ENCODE measurements around the gene TIMM17A.
"Not testable (repeated sequence)": the region's sequence is repeated elsewhere in the genome, so short reads cannot be mapped to it uniquely, and the experiment has no call there.

Gene TIMM17A

DNA sequence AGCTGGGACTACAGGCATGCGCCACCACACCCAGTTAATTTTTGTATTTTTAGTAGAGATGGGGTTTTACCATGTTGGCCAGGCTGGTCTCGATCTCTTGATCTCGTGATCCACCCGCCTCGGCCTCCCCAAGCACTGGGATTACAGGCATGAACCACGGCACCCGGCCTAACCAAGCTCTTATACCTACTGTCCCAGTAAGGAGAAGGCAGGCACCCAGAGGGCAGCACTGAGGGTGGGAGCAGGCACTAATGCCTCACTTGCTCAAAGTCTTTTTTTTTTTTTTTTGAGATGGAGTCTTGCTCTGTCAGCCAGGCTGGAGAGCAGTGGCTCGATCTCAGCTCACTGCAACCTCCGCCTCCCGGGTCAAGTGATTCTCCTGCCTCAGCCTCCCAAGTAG, 15.0 kb upstream of the TIMM17A start:
- not testable (repeated sequence) for FAIRE-seq

- FAIRE-seq = no peak
These were observed 13.7 kb upstream of the TIMM17A start for GRCh38 chr1:201941420-201942128.

- FAIRE-seq = no peak
These were observed 13.2 kb upstream of the TIMM17A start for GRCh38 chr1:201942129-201942495.

GRCh38 chr1:201944002-201944401, 11.3 kb upstream of the TIMM17A start:
- FAIRE-seq = no peak

GRCh38 chr1:201944639-201945038, 10.7 kb upstream of the TIMM17A start:
- FAIRE-seq = no peak

- no peak for FAIRE-seq
These were observed 10.1 kb upstream of the TIMM17A start for GRCh38 chr1:201945157-201945556.

GRCh38 chr1:201945863-201946223, 9.5 kb upstream of the TIMM17A start:
- FAIRE-seq = no peak

DNA sequence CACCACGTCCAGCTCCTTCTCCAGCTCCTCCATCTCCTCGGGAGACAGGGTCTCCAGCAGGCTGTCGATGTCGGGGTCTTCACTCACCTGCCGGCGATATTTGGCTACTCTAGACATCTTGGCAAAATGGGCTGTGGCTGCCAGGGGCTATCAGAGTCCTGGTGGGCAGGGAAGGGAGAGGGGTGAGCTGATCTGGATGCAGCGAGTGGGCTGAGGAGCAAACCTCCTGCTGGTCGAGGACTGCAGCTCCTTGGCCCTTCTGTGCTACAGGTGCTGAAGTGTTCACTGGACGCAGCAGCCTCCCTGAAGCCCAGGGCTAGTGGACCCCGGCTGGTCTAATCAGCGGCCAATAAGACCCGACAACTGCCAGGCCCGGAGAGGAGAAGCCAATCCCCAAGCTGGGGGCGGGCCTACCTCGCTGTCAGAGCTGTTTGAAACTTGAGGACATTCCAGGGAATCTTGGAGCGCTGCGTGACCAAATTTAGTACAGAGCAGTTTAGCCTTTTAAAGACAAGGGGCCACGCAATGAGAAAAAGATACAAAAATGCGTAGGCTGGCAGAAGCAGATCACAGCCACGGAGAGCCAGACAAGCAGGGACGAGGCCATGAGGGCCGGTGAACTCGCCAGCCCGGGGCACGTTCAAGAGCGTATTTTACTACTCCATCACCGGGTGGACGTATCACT, 8.9 kb upstream of the TIMM17A start, which contains the start of gene LMOD1:
TSS of gene LMOD1 (minus strand) at position 325 of the 685 bp plus-strand sequence. CDS start at position 117, 208 bp downstream.
- no peak for FAIRE-seq

DNA sequence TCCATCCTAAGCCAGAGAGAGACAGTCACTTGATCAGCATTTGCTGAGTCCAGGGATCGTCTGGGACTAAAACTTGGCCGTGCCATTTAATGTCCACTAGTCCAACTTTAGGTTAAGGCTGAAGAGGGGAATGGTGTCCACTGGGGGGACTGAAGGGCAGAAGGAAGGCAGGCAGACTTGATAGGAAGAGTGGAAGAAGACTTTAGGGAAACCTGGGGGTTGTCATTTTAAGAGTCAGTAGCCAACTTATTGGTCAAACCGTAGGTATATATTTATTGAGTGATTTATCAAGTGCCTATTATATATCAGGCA, 7.7 kb upstream of the TIMM17A start:
- no peak for FAIRE-seq

DNA sequence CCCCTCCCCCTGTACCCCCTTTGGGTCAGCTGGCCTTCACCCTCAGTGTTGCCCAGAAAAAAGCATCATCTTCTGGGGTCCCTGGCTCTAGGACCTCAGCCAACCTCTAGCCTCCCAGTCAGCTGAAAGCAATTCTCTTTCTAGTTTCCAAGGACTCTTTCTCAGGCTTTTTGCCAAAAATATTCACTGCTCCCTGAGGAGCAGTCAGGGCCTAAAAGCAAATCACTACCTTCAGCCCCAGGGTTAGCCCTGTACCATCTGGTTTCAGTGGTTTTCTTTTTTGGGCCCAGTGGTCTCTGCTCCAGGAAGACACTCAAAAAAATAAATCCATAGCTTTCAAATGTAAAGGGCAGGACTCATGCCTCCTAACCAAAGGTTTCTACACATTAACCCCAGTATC, 5.8 kb upstream of the TIMM17A start:
- FAIRE-seq = no peak

DNA sequence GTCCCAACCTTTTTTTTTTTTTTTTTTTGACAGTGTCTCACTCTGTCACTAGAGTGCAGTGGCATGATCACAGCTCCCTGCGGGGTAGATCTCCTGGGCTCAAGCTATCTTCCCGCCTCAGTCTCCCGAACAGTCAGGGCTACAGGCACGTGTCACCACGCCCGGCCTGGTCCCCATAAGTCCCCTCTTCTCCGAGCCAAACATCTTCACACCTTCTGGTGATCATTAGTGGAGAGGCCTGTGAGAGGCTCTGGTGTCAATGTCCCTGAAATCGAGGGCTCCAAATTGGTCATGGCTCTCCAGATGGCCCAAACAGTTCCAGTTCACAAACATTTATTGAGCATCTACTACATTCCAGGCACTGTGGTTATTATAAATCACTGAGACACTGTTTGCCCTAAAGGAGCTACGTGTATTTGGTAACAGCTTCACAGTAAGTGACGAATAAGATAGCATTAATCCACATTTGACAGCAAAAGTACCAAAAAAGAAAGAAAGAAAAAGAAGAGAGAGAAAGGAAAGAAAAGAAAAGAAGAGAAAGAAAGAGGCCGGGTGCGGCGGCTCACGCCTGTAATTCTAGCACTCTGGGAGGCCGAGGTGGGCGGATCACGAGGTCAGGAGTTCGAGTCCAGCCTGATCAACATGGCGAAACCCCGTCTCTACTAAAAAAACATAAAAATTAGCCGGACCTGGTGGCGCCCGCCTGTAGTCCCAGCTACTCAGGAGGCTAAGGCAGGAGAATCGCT, 867 bp upstream of the TIMM17A start:
- no peak for FAIRE-seq

DNA sequence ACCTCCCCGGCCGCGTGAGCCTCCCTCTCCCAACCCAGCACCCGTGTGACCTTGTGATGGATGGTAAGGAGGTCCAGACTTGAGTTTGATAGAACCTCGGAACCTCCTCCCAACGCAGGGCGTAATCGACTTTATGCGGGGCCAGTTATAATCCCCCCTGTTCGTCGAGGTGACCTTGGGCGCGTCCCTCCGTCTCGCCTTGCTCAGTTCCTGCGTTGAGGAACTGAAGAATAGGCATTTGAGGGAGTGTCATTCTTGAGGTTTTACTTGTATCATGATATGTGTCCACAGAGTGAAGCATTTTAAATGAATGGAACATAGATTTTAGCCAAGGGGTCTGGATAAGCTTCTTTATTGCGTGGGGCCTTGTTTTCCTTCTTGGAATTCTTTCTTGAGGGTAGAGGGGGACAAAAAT, 433 bp downstream of the TIMM17A start:
- no peak for FAIRE-seq

GRCh38 chr1:201958348-201958747, 3.0 kb downstream of the TIMM17A start:
- no peak for FAIRE-seq

- not testable (repeated sequence) for FAIRE-seq
These were observed 7.1 kb downstream of the TIMM17A start for GRCh38 chr1:201962382-201962781.

DNA sequence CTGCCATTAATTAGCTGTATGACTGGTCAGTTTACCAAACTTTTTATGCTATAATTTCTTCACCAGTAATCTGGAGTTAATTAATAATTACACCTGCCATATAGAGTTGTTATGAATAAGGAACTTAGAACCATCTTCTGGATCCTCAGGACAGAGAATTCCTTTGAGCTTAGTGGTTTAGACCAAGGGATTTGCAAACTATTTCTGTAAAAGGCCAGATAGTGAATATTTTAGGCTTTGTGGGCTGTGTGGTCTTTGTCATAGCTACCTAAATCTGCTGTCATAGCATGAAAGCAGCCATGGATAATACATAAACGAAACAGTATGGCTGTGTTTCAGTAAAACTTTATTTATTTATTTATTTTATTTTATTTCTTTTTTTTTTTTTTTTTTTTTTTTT, 9.0 kb downstream of the TIMM17A start:
- FAIRE-seq = no peak

GRCh38 chr1:201966171-201966570, 10.9 kb downstream of the TIMM17A start:
- no peak for FAIRE-seq

GRCh38 chr1:201968202-201968925, 13.1 kb downstream of the TIMM17A start:
- no peak for FAIRE-seq

DNA sequence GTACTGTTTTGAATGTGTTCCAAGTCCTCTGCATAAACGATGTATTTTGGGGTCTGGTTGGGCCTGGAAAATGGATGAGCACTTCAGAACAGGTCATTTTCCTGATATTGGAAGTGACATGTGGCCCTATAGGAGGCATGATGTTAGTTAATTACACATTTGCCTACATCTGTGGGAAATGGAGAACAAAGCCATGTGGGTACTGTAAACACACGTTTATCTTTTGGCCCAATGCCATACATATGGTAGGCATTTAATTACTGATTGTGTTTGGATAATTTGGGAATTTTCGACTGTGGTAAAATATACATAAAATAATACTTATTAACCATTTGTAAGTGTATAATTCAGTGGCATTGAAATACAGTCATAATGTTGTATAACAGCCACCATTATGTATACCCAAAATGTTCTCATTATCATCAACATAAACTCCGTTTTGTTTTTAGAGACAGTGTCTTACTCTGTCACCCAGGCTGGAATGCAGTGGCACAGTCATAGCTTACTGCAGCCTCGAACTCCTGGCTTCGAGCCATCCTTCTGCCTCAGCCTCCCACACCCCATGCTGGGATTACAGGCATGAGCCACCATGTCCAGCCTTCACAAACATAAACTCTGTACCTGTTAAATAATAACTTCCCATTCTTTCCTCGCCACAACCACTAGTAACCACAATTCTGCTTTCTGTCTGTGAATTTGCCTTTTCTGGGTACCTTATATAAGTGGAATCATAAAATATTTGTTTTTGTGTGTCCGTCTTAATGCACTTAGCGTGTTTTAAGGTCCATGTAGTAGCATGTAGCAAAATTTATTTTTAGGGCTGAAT, 15.2 kb downstream of the TIMM17A start:
- FAIRE-seq = no peak

GRCh38 chr1:201982082-201982622, 26.8 kb downstream of the TIMM17A start:
- FAIRE-seq = no peak

DNA sequence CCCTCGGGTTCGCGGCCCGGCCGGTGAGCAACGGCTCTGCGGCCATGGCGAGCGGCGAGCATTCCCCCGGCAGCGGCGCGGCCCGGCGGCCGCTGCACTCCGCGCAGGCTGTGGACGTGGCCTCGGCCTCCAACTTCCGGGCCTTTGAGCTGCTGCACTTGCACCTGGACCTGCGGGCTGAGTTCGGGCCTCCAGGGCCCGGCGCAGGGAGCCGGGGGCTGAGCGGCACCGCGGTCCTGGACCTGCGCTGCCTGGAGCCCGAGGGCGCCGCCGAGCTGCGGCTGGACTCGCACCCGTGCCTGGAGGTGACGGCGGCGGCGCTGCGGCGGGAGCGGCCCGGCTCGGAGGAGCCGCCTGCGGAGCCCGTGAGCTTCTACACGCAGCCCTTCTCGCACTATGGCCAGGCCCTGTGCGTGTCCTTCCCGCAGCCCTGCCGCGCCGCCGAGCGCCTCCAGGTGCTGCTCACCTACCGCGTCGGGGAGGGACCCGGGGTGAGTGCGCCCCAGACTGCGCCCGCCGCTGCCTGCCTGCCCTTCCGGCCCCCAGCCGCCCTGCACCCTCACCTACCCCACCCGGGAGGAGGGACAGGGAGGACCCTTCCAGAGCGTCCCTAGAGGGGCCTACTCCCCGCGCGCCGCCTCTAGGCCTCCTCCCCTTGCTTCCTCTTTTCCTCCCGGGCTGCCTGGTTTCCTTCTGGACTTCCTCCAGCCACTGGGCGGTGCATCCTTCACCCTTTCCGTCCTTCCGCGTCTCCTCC, 27.5 kb downstream of the TIMM17A start, which contains the start of gene RNPEP:
TSS of gene RNPEP (plus strand) at position 26 of the 757 bp plus-strand sequence. CDS start at position 45, 19 bp downstream.
- FAIRE-seq = no peak

GRCh38 chr1:201983380-201983805, 28.1 kb downstream of the TIMM17A start:
- no peak for FAIRE-seq

All from islet of Langerhans (tissue), 1 donor.